Subcutaneous abdominal adipose tissue (tissue), 5 donors: Measurements from ENCODE around the gene FOXC1.

Source experiments
- H3K27ac ChIP-seq: one replicate; pipeline ENCODE4 v1.7.0; 2013; ENCODE audit warnings: low read depth, mild to moderate bottlenecking, inconsistent platforms, low read length, moderate library complexity
- H3K27me3 ChIP-seq, 5 donors: one replicate each; pipeline ENCODE4 v1.7.0; 2013; ENCODE audit warnings: low read length in 5 of 5, inconsistent platforms in 1 of 5; ENCODE audit not compliant: control insufficient read depth in 5 of 5, insufficient read depth in 4 of 5
- H3K36me3 ChIP-seq, 5 donors: one replicate each; pipeline ENCODE4 v1.7.0; 2013; ENCODE audit warnings: low read length in 5 of 5; ENCODE audit not compliant: control insufficient read depth in 5 of 5, insufficient read depth in 5 of 5
- H3K4me1 ChIP-seq, 5 donors: one replicate each; pipeline ENCODE4 v1.7.0; 2013; ENCODE audit warnings: low read length in 5 of 5, mild to moderate bottlenecking in 3 of 5, moderate library complexity in 1 of 5; ENCODE audit not compliant: control insufficient read depth in 5 of 5, insufficient read depth in 5 of 5
- H3K4me3 ChIP-seq, 5 donors: one replicate each; pipeline ENCODE4 v1.7.0; 2013; ENCODE audit warnings: low read length in 5 of 5, low read depth in 1 of 5
- H3K9ac ChIP-seq, 5 donors: one replicate each; pipeline ENCODE4 v1.7.0; 2013; ENCODE audit warnings: low read length in 5 of 5, mild to moderate bottlenecking in 4 of 5, moderate library complexity in 3 of 5
- H3K9me3 ChIP-seq, 5 donors: one replicate each; pipeline ENCODE4 v1.7.0; 2013; ENCODE audit warnings: low read length in 5 of 5; ENCODE audit not compliant: control insufficient read depth in 5 of 5
- donor health status: healthy.
- donor health status: healthy.
- donor health status: healthy.
- donor health status: healthy.
- donor health status: healthy.

The FOXC1 gene

DNA sequence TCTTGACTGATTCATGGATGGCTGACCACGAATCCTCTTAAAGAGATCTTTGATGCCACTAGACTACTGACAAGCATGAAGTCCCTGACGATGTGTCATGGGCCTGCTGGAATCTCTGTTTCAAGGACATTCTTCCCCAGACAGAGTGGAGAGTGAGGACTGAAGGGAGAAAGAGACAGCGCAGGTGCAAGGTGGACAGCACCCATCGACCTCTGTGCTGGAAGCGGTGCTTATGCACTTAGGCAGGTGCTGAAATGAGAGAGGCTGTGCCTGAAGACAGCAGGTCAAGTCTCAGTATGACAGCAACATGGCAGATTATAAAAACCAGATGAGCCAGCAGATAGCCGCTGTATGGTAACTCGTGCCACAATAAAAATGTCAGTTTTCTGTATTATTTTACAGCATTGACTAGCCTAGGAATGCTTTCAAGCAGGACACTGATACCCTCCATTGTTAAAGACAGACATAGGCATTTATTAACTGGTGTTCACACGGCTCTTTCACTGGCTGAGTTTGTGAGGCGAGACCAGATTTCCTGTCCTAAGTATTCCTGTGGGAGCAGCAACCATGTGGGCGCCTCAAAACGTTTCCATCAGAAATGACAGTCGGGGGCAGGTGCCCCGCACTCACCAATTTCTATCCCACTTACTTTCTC lies 47.5 kb downstream of the FOXC1 start:
- H3K4me1 ChIP-seq: no peaks in the 10 kb centered on the region
- H3K9ac ChIP-seq: no peak overlapping the region
- no peaks in the 10 kb centered on the region for H3K36me3 ChIP-seq
- no peaks in the 10 kb centered on the region for H3K27me3 ChIP-seq
- H3K4me3 ChIP-seq: no peak overlapping the region
- no peaks in the 10 kb centered on the region for H3K9me3 ChIP-seq
- no peak overlapping the region for H3K27ac ChIP-seq

GRCh38 chr6:1657771-1658165 lies 48.1 kb downstream of the FOXC1 start:
- H3K4me3 ChIP-seq: no peak overlapping the region
- H3K27me3 ChIP-seq: no peaks in the 10 kb centered on the region
- no peak overlapping the region for H3K27ac ChIP-seq
- no peaks in the 10 kb centered on the region for H3K4me1 ChIP-seq
- no peaks in the 10 kb centered on the region for H3K9me3 ChIP-seq
- no peak overlapping the region for H3K9ac ChIP-seq
- no peaks in the 10 kb centered on the region for H3K36me3 ChIP-seq

GRCh38 chr6:1658212-1659005 lies 48.7 kb downstream of the FOXC1 start:
- H3K27me3 ChIP-seq: no peaks in the 10 kb centered on the region
- H3K4me3 ChIP-seq: no peak overlapping the region
- no peaks in the 10 kb centered on the region for H3K36me3 ChIP-seq
- no peaks in the 10 kb centered on the region for H3K9me3 ChIP-seq
- no peak overlapping the region for H3K9ac ChIP-seq
- no peaks in the 10 kb centered on the region for H3K4me1 ChIP-seq
- no peak overlapping the region for H3K27ac ChIP-seq

- H3K27me3 ChIP-seq: no peaks in the 10 kb centered on the region
- H3K9me3 ChIP-seq: no peaks in the 10 kb centered on the region
- no peaks in the 10 kb centered on the region for H3K36me3 ChIP-seq
- H3K27ac ChIP-seq: no peak overlapping the region
- H3K9ac ChIP-seq: no peak overlapping the region
- no peak overlapping the region for H3K4me3 ChIP-seq
- no peaks in the 10 kb centered on the region for H3K4me1 ChIP-seq
These were observed 50.1 kb downstream of the FOXC1 start for GRCh38 chr6:1659816-1660215.

GRCh38 chr6:1662534-1662933 lies 52.8 kb downstream of the FOXC1 start:
- Histone ChIP-seq H3K36me3 (no peaks in the 10 kb centered on the region), H3K27ac (no peak overlapping the region), H3K9me3 (no peaks in the 10 kb centered on the region), H3K4me1 (no peaks in the 10 kb centered on the region), H3K4me3 (no peak overlapping the region), H3K27me3 (no peaks in the 10 kb centered on the region), H3K9ac (no peak overlapping the region)
